ENCODE data around the gene SP1. TPM values are rescaled to one million over a fixed set of nuclear protein-coding genes. Genes with fewer than 3 reads are reported as not detected.
"Not testable (repeated sequence)": the region's sequence is repeated elsewhere in the genome, so short reads cannot be mapped to it uniquely, and the experiment has no call there.

Gene SP1
- total and polyA plus RNA-seq, 10 donors: 9.1 to 92.8 (median 84.1) TPM

- 92 to 95% (median 94%) methylated on average over 4 of the region's 4 CpGs for WGBS, 5 donors
- Histone ChIP-seq H3K9me3 (no peaks in the 10 kb centered on the region), H3K4me1 (peaks cover 24 to 68% (median 46%) of the 10 kb centered on the region in 6 donors), H3K4me3 (peak overlapping the region in 1 of 8 donors; percentile 2), H3K36me3 (peaks cover 0 to 64% (median 49%) of the 10 kb centered on the region in 6 donors), H3K27ac (peak overlapping the region in 2 of 8 donors; percentile 26 to 36), H3K27me3 (replicated peaks in 1 of 7) (no peaks in the 10 kb centered on the region)
- TF ChIP-seq POLR2A (IDR thresholded peaks at IDR 0.05): no peak
- TF ChIP-seq, protein P1, sequence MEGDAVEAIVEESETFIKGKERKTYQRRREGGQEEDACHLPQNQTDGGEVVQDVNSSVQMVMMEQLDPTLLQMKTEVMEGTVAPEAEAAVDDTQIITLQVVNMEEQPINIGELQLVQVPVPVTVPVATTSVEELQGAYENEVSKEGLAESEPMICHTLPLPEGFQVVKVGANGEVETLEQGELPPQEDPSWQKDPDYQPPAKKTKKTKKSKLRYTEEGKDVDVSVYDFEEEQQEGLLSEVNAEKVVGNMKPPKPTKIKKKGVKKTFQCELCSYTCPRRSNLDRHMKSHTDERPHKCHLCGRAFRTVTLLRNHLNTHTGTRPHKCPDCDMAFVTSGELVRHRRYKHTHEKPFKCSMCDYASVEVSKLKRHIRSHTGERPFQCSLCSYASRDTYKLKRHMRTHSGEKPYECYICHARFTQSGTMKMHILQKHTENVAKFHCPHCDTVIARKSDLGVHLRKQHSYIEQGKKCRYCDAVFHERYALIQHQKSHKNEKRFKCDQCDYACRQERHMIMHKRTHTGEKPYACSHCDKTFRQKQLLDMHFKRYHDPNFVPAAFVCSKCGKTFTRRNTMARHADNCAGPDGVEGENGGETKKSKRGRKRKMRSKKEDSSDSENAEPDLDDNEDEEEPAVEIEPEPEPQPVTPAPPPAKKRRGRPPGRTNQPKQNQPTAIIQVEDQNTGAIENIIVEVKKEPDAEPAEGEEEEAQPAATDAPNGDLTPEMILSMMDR (IDR thresholded peaks at IDR 0.05 in 8 of 11, conservative IDR thresholded peaks at IDR 0.05 in 3 of 11): no peak
- TF ChIP-seq POLR2AphosphoS5 (IDR thresholded peaks at IDR 0.05): no peak
- intact Hi-C loops (cut with DNase I; ENCODE audit: low total_unique reads): no loop called here
- DNase-seq: no peak
These were observed 64.0 kb downstream of the SP1 start for GRCh38 chr12:53443955-53444354.

- DNase-seq; intact Hi-C loops (cut with DNase I; ENCODE audit: low total_unique reads); H3K27me3 ChIP-seq (replicated peaks in 1 of 7); H3K4me3 ChIP-seq; H3K9me3 ChIP-seq: not testable (repeated sequence)
- WGBS, 5 donors: 91 to 96% (median 93%) methylated on average over 11 of the region's 11 CpGs
- Histone ChIP-seq H3K27ac (peak overlapping the region in 1 of 8 donors; percentile 8), H3K36me3 (peaks cover 0 to 72% (median 51%) of the 10 kb centered on the region in 6 donors), H3K4me1 (peaks cover 24 to 68% (median 46%) of the 10 kb centered on the region in 6 donors)
These were observed 64.8 kb downstream of the SP1 start for GRCh38 chr12:53444593-53445325.

DNA sequence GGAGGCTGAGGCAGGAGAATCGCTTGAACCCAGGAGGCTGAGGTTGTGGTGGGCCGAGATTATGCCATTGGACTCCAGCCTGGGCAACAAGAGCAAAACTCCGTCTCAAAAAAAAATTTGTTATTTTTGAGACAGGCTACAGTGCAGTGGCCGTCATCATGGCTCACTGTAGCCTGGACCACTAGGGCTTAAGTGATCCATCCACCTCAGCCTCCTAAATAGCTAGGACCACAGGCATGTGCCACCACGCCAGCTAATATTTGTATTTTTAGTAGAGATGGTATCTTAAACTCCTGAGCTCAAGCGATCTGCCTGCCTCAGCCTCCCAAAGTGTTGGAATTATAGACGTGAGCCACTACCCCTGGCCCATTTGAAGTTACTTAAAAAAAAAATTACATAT lies 71.0 kb downstream of the SP1 start:
- Histone ChIP-seq H3K4me1 (peaks cover 25 to 59% (median 37%) of the 10 kb centered on the region in 6 donors), H3K36me3 (peaks cover 4 to 70% (median 42%) of the 10 kb centered on the region in 6 donors), H3K4me3 (no peak overlapping the region), H3K27ac (peak overlapping the region in 2 of 8 donors; percentile 17 to 97), H3K27me3 (replicated peaks in 1 of 7) (no peaks in the 10 kb centered on the region), H3K9me3 (no peaks in the 10 kb centered on the region)
- no peak for DNase-seq
- TF ChIP-seq POLR2AphosphoS5 (IDR thresholded peaks at IDR 0.05) (peak in 1 of 3 donors; percentile 6), POLR2A (IDR thresholded peaks at IDR 0.05) (no peak)
- TF ChIP-seq, protein P1 (IDR thresholded peaks at IDR 0.05 in 8 of 11, conservative IDR thresholded peaks at IDR 0.05 in 3 of 11): no peak
- intact Hi-C loops (cut with DNase I; ENCODE audit: low total_unique reads): loop anchor here (10.0 kb wide), 1 partner anchor 54 kb away; the partner anchor contains the start of genes NPFF and TARBP2
- whole genome bisulfite sequencing, 5 donors: 85 to 96% (median 91%) methylated on average over 7 of the region's 7 CpGs

GRCh38 chr12:53451661-53452158 lies 71.7 kb downstream of the SP1 start, which contains the start of gene PCBP2:
PCBP2 (plus strand) TSS chr12:53452102; CDS start chr12:53454801, 2,699 bp downstream.
- H3K9me3 ChIP-seq: no peaks in the 10 kb centered on the region
- peaks cover 10 to 70% (median 45%) of the 10 kb centered on the region in 6 donors for H3K36me3 ChIP-seq
- 0 to 1% (median 0%) methylated on average over 21 to 30 of the region's 32 CpGs for WGBS, 5 donors
- intact Hi-C loops (cut with DNase I; ENCODE audit: low total_unique reads): loop anchor here (10.0 kb wide), 1 partner anchor 53 kb away; the partner anchor contains the start of genes NPFF and TARBP2
- H3K27me3 ChIP-seq (replicated peaks in 1 of 7): no peaks in the 10 kb centered on the region
- H3K27ac ChIP-seq: peak within 1 kb of the TSS; percentile 84 to 97 (median 97)
- DNase-seq: peak; percentile 100
- peak within 1 kb of the TSS; percentile 59 to 83 (median 69) for H3K4me3 ChIP-seq
- TF ChIP-seq POLR2A (IDR thresholded peaks at IDR 0.05) (peak in 2 of 3 donors; percentile 47 to 64), POLR2AphosphoS5 (IDR thresholded peaks at IDR 0.05) (peak; percentile 95 to 99 (median 97))
- TF ChIP-seq, protein P1 (IDR thresholded peaks at IDR 0.05 in 8 of 11, conservative IDR thresholded peaks at IDR 0.05 in 3 of 11): peak; percentile 87 to 99 (median 95)
- peaks cover 25 to 61% (median 36%) of the 10 kb centered on the region in 6 donors for H3K4me1 ChIP-seq
